CD4-positive, alpha-beta T cell treated with Interleukin-12 subunit alpha and Interleukin-12 subunit beta, for 1 hour (primary cell): ENCODE measurements around the gene CWC27.
A peak's percentile ranks its signal among the peaks of the same experiment; 100 is the strongest.
"Not testable (repeated sequence)": the region's sequence is repeated elsewhere in the genome, so short reads cannot be mapped to it uniquely, and the experiment has no call there.

ENCODE experiments used
- DNase-seq: peaks from one replicate; pipeline ENCODE4 v3.0.0-alpha.2; 2020

CWC27 gene

GRCh38 chr5:64930672-64931318 lies 162.1 kb downstream of the CWC27 start:
- DNase-seq, result no peak

- DNase-seq, result not testable (repeated sequence)
Observed at GRCh38 chr5:64939422-64939771, 170.7 kb downstream of the CWC27 start.

DNA sequence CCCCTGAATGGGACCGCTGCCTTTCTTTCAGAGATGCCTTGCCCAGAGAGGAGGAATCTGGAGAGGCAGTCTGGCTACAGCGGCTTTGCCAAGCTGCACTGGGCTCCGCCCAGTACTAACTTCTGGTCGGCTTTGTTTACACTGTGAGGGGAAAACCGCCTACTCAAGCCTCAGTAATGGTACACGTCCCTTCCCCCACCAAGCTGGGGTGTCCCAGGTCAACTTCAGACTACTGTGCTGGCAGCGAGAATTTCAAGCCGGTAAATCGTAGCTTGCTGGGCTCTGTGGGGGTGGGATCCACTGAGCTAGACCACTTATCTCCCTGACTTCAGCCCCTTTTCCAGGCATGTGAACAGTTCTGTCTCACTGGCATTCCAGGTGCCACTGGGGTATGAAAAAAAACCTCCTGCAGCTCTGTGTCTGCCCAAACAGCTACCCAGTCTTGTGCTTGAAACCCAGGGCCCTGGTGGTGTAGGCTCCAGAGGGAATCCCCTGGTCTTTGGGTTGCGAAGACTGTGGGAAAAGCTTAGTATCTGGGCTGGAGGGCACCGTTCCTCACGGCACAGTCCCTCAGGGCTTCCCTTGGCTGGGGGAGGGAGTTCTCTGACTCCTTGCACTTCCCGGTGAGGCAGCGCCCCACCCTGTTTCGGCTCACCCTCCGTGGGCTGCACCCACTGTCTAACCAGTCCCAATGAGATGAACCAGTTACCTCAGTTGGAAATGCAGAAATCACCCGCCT lies 171.2 kb downstream of the CWC27 start:
- no peak for DNase-seq

DNA sequence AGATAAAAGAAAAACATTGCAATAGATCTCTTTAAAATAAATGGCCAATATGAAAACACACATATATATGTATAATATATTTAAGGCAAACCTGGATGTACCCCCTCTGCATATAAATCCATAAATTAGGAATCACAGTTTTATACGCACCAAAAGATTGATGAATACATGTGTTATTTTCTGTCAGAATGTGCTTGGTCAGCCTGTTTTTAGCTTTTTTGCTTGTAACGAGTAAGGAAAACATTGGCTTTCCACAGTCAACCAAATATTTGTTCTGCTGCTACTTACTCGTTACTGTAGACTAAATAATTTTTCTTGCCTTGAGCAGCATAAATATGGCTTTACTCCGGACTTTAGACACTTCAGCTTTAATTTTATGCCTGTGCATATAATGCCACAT lies 173.7 kb downstream of the CWC27 start:
- no peak for DNase-seq

DNA sequence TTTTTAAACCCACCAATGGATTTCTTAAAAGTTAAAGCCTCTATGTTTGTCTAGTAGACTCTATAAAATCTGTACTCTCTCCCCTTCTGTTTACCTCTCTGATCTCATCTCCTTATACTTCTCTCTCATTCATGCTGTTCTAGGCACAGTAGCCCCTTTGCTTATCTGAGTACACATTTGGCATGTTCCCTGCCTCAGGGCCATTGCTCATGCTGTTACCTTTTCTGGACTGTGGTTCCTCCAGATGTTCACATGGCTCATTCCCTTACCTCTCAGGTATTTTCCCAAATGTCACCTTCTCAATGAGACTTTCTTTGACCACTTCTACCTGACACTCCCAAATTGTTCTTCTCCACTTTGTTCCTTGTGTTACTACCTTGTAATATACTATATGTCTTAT lies 176.1 kb downstream of the CWC27 start:
- no peak for DNase-seq

- no peak for DNase-seq
Observed at GRCh38 chr5:64947031-64947430, 178.3 kb downstream of the CWC27 start.

DNA sequence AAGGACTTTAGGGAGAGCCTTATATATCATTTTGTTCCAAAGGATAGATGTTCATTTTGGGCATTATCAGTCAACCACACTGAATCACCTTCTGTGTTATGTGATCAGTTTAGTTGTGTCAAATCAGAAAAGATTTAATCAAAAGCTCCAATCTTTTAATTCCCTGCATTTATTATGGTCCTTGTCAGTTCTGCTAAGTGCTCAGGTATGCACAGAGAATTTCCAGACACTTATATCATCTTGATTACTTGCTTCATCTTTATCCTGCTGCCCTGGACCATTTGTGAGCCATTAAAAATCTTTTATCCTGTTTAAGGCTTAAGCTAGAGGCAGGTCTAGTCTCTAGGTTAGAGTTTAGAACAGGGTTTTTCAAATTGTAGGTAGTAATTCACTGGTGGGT lies 179.1 kb downstream of the CWC27 start:
- no peak for DNase-seq

DNA sequence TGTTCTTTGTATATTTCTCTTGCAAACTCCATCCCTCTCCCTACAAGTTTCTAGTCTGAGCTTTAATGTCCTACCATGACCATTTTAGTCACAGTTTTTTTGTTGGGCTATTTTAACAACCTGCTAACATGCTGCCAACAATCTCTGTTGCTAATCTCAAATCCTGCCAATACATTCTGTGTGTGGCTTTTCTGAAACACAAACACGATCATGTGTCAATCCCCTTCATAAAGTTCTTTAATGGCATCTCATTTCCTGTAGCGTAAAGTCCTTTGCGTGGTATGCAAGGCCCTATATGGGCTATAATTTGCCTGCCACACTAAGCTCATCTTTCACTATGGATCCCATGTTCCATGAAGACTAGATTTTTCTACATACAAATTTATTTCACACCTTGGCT lies 180.6 kb downstream of the CWC27 start:
- no peak for DNase-seq

DNA sequence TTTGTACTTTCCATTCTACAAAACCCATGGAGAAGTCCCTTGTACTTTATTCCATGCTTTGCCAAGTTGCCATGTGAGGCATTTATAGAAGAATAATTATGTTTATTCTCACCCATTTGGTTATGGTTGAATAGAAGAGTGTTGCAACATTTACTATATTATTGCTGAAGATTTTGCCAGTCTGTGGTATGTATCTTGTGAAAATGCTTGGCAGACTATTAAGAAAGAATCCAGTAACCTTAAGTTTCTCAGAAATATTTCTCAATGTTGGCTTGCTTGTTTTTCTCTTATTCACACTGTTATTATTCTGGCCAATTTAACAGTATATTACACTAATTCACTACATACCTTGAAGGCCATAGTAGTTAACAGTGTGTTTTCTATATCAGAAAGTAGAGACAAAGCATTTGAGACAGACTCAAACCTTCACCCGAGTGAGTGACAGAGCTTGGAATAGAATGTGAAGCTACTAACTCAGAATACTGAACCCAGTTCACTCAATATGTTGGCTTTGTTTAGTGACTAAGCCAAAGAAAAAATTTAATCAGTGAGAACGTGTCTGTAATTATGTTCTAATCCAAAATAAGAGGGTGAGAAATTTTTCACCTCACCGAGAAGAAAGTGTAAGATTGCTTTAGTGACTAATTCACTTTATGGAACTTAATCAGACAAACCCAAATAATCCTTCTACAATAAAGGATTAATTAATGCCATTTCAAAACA lies 184.4 kb downstream of the CWC27 start:
- DNase-seq, result no peak

- no peak for DNase-seq
Observed at GRCh38 chr5:64954518-64954917, 185.8 kb downstream of the CWC27 start.

GRCh38 chr5:64958757-64959391 lies 190.1 kb downstream of the CWC27 start:
- DNase-seq, result peak; percentile 31

GRCh38 chr5:64963278-64963677 lies 194.5 kb downstream of the CWC27 start:
- DNase-seq, result no peak

GRCh38 chr5:64968591-64969110 lies 199.9 kb downstream of the CWC27 start:
- DNase-seq, result no peak

DNA sequence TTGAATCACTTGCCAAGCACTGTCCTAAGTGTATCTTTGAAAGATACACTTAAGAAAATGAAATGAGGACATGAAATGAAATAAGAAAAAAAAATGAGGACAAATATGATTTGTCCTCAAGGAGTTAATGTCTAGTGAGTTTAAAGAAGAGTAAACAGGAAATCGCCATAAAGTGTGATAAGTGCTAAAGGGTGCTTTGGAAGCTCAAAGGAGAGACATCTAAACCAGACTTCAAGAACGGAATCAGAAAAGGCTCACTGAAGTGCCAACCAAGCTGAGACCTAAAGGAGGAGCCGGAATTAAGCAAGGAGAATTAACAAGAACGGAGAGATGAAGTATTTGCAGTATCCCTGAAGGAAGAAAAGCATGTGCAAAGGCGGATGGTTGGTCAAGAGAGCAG lies 200.8 kb downstream of the CWC27 start:
- DNase-seq, result no peak

DNA sequence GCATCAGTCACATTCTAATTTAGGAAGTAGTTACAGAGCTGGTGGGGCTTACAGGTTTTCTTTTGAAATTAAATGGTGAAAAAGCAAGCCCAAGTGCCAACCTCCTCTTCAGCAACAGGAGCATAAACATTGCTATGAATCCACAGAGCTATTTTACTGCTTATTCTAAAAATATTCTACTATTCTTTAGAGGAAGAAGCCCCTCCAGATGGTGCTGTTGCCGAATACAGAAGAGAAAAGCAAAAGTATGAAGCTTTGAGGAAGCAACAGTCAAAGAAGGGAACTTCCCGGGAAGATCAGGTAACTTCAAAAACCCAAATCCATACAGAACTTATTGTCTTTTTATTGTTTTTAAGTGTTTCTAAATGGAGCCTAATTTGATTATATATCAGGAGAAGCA lies 202.8 kb downstream of the CWC27 start:
- no peak for DNase-seq

DNA sequence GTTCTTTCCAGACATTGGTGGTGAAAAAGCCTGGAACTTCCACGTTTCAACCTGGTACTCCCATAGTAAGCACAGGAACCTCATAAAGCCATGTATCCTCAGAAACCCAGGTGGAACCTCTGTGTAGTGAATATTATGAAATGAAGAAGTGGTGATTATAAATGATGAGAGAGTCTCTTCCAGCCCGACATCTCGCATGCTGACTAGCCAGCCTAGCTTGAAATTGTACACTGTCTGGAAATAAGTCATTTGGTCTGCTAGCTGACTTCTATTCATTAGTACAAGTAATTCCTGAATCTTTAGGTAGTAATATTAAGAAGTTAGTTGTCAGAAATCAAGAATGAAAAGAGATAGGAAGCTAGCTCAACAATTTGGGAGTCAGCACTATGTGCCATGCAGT lies 203.3 kb downstream of the CWC27 start:
- DNase-seq, result no peak

DNA sequence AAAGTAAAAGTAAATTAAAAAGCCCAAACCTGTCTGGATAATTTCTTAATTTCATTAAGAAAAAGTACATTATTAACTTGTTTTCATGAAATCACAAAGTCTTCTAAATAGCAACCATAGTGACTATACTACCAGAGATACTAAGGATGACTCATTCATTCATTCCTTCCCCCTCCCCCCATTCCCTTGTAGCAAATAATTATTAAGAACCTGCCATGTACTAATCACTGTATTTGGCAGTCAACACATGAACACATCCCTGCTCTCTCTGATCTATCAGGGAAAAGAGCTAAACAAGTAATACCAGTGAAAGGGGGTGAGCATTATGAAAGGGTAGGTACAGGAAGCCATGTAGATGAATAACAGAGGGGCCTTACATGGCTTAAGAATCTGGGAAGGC lies 203.9 kb downstream of the CWC27 start:
- DNase-seq, result no peak

- DNase-seq, result no peak
Observed at GRCh38 chr5:64973215-64973614, 204.5 kb downstream of the CWC27 start.

DNA sequence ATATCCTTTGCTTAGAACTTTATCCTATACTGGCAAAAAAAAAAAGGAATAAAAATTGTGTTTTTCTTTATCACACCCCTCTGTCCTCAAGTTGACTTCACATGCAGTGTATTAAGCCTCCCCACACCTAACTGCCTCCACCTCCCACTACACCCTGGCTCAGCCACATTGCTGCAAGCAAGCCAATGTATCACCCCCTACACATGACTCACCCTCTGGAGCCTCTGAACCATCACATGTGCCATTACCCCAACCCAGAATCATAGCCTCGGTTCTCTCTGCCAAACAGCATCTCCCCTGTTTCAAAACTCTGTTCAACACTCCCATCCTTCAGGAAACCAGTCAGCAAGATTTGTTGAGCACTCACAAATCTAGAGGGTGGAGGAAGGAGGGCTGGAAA lies 209.0 kb downstream of the CWC27 start:
- DNase-seq, result no peak

DNA sequence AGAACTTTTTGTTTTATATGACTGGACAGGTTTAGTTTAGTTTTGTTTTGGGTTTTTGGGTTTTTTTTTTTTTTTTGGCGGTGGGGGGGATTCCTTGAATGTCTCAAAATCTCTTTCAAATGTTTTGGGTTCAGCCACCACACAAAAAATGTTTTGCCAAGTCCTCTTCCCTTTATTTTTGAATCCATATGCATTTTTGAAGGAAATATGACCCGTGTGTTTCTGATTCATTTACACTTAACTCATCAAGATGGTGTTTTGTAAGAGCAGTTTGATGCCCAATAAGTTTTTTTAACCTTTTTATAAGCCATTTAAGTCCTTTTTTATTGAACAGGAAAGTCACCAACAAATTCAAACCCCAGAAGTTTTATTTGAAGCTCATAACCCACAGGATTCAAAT lies 209.8 kb downstream of the CWC27 start:
- DNase-seq, result no peak

DNA sequence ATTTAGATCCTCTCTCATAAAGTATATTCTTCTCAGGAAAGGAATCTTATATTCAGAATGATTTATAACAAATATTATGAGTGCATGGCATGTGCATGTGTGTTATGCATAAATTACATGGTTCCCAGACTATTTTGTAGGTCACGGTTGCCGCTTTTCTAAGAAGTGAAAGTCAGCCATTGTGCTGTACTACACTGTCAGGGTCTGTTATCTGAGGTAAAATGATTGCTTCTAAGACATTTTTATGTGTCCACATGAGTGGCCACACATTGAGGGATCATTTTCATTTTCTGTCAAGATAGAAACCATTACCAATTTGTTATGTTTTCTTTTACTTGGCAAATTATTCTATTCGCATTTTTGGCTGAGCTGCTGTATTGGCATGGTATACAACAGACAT lies 210.8 kb downstream of the CWC27 start:
- no peak for DNase-seq

GRCh38 chr5:64980176-64980575 lies 211.4 kb downstream of the CWC27 start:
- DNase-seq, result no peak

- no peak for DNase-seq
Observed at GRCh38 chr5:64987768-64988167, 219.0 kb downstream of the CWC27 start.

DNA sequence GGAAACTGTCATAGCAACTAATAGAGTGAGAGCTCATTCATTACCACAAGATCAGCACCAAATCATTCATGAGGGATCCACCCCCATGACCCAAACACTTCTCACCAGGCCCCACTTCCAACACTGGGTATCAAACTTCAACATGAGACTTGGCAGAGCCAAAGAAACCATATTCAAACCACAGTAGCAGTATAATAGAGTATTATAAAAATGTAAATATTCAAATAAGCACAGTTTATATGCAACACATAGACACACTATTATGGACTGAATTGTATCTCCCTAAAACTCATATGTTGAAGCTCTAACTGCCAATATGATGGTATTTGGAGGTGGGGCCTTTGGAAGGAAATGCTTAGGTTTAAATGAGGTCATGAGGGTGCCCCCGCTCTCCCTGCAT lies 240.5 kb downstream of the CWC27 start:
- no peak for DNase-seq
